Activated naive CD4-positive, alpha-beta T cell treated with anti-CD3 and anti-CD28 coated beads, Interleukin-2, amount 50 U/mL, for 16 hours (primary cell): Measurements from ENCODE around the gene B3GNT2.

Experiments
- DNase-seq: peaks from one replicate; pipeline ENCODE4 v3.0.0-alpha.2; 2020

The B3GNT2 gene

GRCh38 chr2:62207491-62207890 lies 11.6 kb downstream of the B3GNT2 start:
- no peak for DNase-seq

- no peak for DNase-seq
Measured at GRCh38 chr2:62208074-62208757, 12.3 kb downstream of the B3GNT2 start.

GRCh38 chr2:62208758-62209114 lies 12.8 kb downstream of the B3GNT2 start:
- no peak for DNase-seq

GRCh38 chr2:62209427-62209991 lies 13.6 kb downstream of the B3GNT2 start:
- DNase-seq = no peak

- DNase-seq = no peak
Measured at GRCh38 chr2:62215306-62216064, 19.6 kb downstream of the B3GNT2 start.

- DNase-seq = no peak
Measured at GRCh38 chr2:62216113-62216512, 20.2 kb downstream of the B3GNT2 start.

- DNase-seq = no peak
Measured at GRCh38 chr2:62216616-62217015, 20.7 kb downstream of the B3GNT2 start.

GRCh38 chr2:62217421-62217820 lies 21.5 kb downstream of the B3GNT2 start:
- no peak for DNase-seq

GRCh38 chr2:62217970-62218369 lies 22.1 kb downstream of the B3GNT2 start:
- no peak for DNase-seq

GRCh38 chr2:62219407-62220159 lies 23.7 kb downstream of the B3GNT2 start:
- no peak for DNase-seq

- no peak for DNase-seq
Measured at GRCh38 chr2:62221141-62221540, 25.2 kb downstream of the B3GNT2 start.

- DNase-seq = no peak
Measured at GRCh38 chr2:62222171-62222570, 26.3 kb downstream of the B3GNT2 start.

GRCh38 chr2:62222674-62223073 lies 26.8 kb downstream of the B3GNT2 start:
- no peak for DNase-seq

- no peak for DNase-seq
Measured at GRCh38 chr2:62224976-62225375, 29.1 kb downstream of the B3GNT2 start.

- no peak for DNase-seq
Measured at GRCh38 chr2:62227386-62228075, 31.6 kb downstream of the B3GNT2 start.

GRCh38 chr2:62229082-62229605 lies 33.2 kb downstream of the B3GNT2 start:
- no peak for DNase-seq

GRCh38 chr2:62231541-62231940 lies 35.6 kb downstream of the B3GNT2 start:
- no peak for DNase-seq

- no peak for DNase-seq
Measured at GRCh38 chr2:62234755-62235655, 39.1 kb downstream of the B3GNT2 start.

- no peak for DNase-seq
Measured at GRCh38 chr2:62236499-62236898, 40.6 kb downstream of the B3GNT2 start.

- DNase-seq = no peak
Measured at GRCh38 chr2:62238236-62238635, 42.3 kb downstream of the B3GNT2 start.

GRCh38 chr2:62240546-62240945 lies 44.6 kb downstream of the B3GNT2 start:
- DNase-seq = no peak

GRCh38 chr2:62243983-62244382 lies 48.1 kb downstream of the B3GNT2 start:
- DNase-seq = no peak
